Choroid plexus epithelial cell (primary cell): Measurements from ENCODE around the gene NGDN.

Experiments used
- DNase-seq: peaks from one replicate; pipeline ENCODE4 v3.0.0-alpha.2; 2010; ENCODE audit warnings: low read depth
- H3K4me3 ChIP-seq: 2 replicates; pipeline ENCODE4 v1.5.1; 2011; ENCODE audit warnings: low read depth, mild to moderate bottlenecking, control low read depth, low read length, moderate library complexity
- TF ChIP-seq, protein P1 (sequence below): conservative IDR thresholded peaks from 2 replicates; pipeline ENCODE4 v1.5.1; 2011; ENCODE audit warnings: low read depth, mild to moderate bottlenecking, control low read depth, inconsistent platforms, low read length, moderate library complexity

Gene NGDN

DNA sequence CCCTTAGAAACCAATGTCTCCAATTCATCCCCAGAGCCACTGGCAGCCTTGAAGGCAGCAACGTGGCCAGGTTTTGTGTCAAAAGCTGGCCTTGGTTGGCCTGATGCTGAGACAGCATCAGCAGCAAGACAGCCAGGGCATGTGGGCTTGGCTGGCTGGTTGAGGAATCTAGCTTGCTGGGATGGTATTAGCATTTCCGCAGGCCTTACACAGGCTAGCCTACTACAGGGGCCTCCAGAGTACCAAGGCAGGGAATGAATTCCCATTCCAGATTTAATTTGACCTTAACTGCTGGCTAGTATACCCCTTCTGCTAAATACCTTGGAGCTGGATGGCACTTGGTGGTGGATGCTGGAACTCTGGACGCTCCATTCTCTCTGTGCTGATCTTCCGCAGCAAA, 15.8 kb downstream of the NGDN start:
- no peak overlapping the region for H3K4me3 ChIP-seq
- DNase-seq: no peak
- TF ChIP-seq, protein P1, sequence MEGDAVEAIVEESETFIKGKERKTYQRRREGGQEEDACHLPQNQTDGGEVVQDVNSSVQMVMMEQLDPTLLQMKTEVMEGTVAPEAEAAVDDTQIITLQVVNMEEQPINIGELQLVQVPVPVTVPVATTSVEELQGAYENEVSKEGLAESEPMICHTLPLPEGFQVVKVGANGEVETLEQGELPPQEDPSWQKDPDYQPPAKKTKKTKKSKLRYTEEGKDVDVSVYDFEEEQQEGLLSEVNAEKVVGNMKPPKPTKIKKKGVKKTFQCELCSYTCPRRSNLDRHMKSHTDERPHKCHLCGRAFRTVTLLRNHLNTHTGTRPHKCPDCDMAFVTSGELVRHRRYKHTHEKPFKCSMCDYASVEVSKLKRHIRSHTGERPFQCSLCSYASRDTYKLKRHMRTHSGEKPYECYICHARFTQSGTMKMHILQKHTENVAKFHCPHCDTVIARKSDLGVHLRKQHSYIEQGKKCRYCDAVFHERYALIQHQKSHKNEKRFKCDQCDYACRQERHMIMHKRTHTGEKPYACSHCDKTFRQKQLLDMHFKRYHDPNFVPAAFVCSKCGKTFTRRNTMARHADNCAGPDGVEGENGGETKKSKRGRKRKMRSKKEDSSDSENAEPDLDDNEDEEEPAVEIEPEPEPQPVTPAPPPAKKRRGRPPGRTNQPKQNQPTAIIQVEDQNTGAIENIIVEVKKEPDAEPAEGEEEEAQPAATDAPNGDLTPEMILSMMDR: no peak

DNA sequence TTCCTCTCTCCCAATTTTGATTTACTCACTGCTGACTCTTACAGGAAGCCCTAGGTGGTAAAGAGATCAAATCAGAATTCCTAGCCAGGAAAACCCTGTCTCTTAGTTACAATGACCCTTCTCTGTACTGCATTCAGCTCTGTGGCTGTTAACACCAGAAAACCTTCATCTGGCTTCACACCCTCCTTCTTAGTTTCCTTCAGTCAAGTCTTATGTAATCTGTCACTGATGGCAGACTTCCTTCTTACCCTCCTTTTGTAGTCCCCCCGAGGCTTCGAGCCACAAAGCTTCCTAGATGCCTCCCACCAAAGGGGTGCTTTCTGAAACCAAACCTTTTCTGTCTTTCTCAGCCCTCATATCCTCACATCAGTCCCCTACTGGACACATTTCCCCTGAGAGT, 16.5 kb downstream of the NGDN start:
- no peak for DNase-seq
- no peak overlapping the region for H3K4me3 ChIP-seq
- TF ChIP-seq, protein P1: no peak

DNA sequence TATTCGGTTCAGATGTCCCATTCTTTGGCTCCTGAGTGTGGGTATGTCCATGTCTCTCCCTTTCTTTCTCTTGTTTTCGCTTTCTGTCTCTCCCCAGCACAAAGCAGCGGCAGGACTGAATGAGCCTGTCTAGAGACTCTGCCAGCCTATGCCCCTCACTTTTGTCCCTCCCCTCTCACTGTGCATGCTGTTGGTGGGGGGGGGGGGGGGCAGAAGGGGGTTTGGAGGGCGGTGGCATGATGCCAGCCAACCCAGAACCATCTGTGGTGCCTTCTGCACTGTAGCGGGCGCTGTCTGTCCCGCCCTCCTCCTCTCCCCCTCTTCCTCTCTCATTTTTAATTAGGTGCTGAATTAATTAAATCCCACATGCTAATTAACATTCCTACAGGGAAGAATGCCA, 17.7 kb downstream of the NGDN start:
- no peak for DNase-seq
- TF ChIP-seq, protein P1: no peak

DNA sequence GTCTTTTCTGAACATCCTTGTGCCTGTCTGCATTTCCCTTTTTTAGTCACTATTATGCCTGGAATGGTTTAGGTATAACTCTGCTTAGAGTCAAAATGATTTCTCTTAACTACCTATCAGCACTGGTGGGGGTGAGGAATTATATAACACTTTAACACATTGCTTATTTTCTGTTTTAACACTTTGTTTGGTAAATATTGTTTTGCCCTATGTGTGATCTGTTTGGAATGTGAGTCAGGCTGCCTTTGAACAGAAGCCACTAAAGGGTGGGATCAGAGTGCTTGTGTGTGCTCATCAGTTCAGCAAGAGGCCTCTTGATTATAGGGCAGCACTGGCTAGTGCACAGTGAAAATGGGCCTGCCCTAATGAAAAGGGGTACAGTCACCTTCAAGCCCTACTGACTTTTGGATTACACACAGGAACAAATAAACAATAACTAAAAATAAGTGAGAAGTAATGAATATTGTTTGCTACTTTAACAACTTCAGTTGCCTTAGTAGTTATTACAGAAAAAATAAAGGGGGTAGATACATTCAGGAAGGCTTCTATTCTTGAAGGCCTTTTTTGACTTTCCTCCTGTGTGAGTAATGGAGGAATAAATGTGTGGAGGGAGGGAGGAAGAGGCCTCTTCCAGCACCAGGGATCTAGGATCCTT, 23.2 kb downstream of the NGDN start:
- TF ChIP-seq, protein P1: no peak
- no peak overlapping the region for H3K4me3 ChIP-seq
- peak; percentile 43 for DNase-seq

More for the DNA sequence above, 17.7 kb downstream of the NGDN start:
- H3K4me3 ChIP-seq: no peak overlapping the region

DNA sequence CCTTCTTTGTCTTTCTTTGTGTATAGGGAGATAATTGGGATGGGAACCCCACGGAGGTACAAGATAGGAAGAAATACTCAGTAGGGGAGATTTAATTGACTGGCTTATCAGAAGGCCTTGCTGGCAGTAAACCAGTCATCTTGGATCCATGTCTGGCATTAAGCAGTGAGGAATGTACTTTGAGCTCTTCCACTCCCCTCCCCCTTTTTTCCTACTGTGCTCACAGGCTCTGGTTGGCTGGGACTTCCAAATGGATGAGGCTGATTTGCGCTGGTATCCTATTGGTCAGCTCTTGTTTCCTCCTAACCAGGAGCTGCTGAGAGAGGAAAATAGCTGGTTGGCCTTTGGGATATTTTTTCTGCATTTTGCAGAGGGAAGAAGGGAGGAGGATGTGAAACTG, 24.7 kb downstream of the NGDN start:
- TF ChIP-seq, protein P1: no peak
- no peak overlapping the region for H3K4me3 ChIP-seq
- peak; percentile 63 for DNase-seq

DNA sequence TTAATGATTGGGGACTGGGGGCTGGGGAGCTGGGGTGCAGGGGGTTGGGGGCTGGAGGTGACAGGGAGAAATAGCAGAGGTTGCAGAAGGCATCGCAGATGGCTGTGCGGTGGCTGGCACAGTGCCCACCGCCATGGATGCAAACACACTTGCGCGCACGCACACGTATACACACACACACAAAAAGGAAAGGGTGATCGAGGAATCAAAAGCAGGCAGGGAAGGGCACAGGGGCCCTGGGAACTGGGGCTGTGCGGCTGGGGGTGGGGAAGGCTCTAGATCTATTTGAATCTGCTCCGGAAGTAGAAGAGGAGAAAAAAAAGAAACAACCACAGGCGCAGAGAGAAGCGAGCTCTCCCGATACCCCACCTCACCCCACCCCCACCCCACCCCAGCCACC, 42.7 kb downstream of the NGDN start:
- no peak for DNase-seq
- H3K4me3 ChIP-seq: peak overlapping the region; percentile 8
- TF ChIP-seq, protein P1: no peak
